KMS-11 (cell line): ENCODE data around the gene MSTO1.
"Not testable (repeated sequence)": the region's sequence is repeated elsewhere in the genome, so short reads cannot be mapped to it uniquely, and the experiment has no call there.

Experiments used
- H2AFZ ChIP-seq: fragments of 200-600 bp; sonication (generic); 2 replicates; pipeline ENCODE4 v1.6.1; 2016; ENCODE audit warnings: antibody characterized with exemption, mixed run types, low read depth
- H3K27ac ChIP-seq: fragments of 200-600 bp; sonication (generic); 2 replicates; pipeline ENCODE4 v1.6.1; 2016; ENCODE audit warnings: mild to moderate bottlenecking, mixed run types
- H3K27me3 ChIP-seq: fragments of 200-600 bp; sonication (generic); 2 replicates; pipeline ENCODE4 v1.6.1; 2017; ENCODE audit warnings: mild to moderate bottlenecking, low read depth, mixed run types, moderate library complexity; ENCODE audit not compliant: insufficient read depth
- H3K36me3 ChIP-seq: fragments of 200-600 bp; sonication (generic); 2 replicates; pipeline ENCODE4 v1.6.1; 2017; ENCODE audit warnings: mild to moderate bottlenecking, mixed run types; ENCODE audit not compliant: insufficient read depth
- H3K4me1 ChIP-seq: fragments of 200-600 bp; sonication (generic); 2 replicates; pipeline ENCODE4 v1.6.1; 2016; ENCODE audit warnings: mild to moderate bottlenecking, low read depth, mixed run types; ENCODE audit not compliant: poor library complexity, severe bottlenecking
- H3K4me2 ChIP-seq: fragments of 200-600 bp; sonication (generic); 2 replicates; pipeline ENCODE4 v1.7.0; 2016; ENCODE audit warnings: mild to moderate bottlenecking, mixed run types
- H3K4me3 ChIP-seq: fragments of 200-600 bp; sonication (generic); IDR thresholded peaks from 2 replicates; pipeline ENCODE4 v1.6.1; 2017; ENCODE audit warnings: low read depth, low read length, mixed read lengths; ENCODE audit not compliant: insufficient read depth
- H3K79me2 ChIP-seq: fragments of 200-600 bp; sonication (generic); 2 replicates; pipeline ENCODE4 v1.6.1; 2016; ENCODE audit warnings: low read depth, mixed run types; ENCODE audit not compliant: insufficient read depth
- H3K9ac ChIP-seq: fragments of 200-600 bp; sonication (generic); 2 replicates; pipeline ENCODE4 v1.6.1; 2016; ENCODE audit warnings: mild to moderate bottlenecking, mixed run types
- H4K20me1 ChIP-seq: fragments of 200-600 bp; sonication (generic); 2 replicates; pipeline ENCODE4 v1.6.1; 2016; ENCODE audit warnings: mild to moderate bottlenecking, mixed run types; ENCODE audit not compliant: insufficient read depth
- TF ChIP-seq, protein P1 (sequence below): fragments of 200-600 bp; sonication (generic); conservative IDR thresholded peaks from 2 replicates; pipeline ENCODE4 v1.6.1; 2017; ENCODE audit warnings: low read depth, mild to moderate bottlenecking, antibody characterized with exemption, low read length, moderate library complexity, mixed read lengths

The MSTO1 gene

DNA sequence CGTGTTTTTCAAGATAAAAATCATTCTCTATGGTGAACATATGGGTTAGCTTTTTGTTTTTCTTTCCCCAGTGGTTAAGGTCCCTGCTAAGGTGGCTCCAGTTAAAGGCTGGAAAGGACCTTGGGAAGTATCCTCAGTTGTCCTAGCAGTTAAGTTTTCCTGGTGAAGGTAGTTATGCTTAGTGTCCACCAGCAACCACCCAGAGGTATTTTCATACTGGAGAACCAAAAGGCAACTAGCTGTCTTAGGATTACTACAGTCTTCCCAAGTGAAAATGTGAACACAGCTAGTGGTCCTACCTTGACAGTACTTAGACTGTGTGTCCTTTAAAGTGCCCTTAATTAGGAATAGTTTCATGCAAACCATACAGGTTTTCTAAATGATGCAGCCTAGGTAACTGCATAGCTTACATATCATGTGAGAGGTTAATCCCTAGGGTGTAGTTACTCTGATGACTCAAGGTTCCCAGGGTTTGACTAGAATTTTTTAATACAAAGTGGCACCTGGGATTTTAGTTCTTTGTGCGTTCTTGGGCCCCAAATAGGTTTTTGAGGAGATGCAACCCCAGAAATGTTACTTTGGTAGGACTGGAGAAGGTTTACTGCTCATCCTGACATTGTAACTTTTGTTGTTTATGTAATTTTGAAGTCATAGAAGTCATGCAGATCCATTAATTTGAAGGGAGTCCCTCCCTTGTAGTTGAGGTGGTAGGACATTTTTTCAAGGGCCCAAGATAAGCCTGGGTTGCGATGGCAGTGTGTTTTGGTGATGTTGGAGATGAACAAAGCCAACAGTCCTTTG lies 42.0 kb downstream of the MSTO1 start:
- no peak overlapping the region for H3K4me2 ChIP-seq
- H3K27ac ChIP-seq: no peak overlapping the region
- H3K4me3 ChIP-seq: no peak overlapping the region
- no peaks in the 10 kb centered on the region for H3K79me2 ChIP-seq
- H3K27me3 ChIP-seq: no peaks in the 10 kb centered on the region; the same call in 1 of the 2 replicates
- H4K20me1 ChIP-seq: no peaks in the 10 kb centered on the region
- H3K36me3 ChIP-seq: no peaks in the 10 kb centered on the region
- H3K4me1 ChIP-seq: no peaks in the 10 kb centered on the region
- no peak overlapping the region for H2AFZ ChIP-seq
- H3K9ac ChIP-seq: no peak overlapping the region
- TF ChIP-seq, protein P1, sequence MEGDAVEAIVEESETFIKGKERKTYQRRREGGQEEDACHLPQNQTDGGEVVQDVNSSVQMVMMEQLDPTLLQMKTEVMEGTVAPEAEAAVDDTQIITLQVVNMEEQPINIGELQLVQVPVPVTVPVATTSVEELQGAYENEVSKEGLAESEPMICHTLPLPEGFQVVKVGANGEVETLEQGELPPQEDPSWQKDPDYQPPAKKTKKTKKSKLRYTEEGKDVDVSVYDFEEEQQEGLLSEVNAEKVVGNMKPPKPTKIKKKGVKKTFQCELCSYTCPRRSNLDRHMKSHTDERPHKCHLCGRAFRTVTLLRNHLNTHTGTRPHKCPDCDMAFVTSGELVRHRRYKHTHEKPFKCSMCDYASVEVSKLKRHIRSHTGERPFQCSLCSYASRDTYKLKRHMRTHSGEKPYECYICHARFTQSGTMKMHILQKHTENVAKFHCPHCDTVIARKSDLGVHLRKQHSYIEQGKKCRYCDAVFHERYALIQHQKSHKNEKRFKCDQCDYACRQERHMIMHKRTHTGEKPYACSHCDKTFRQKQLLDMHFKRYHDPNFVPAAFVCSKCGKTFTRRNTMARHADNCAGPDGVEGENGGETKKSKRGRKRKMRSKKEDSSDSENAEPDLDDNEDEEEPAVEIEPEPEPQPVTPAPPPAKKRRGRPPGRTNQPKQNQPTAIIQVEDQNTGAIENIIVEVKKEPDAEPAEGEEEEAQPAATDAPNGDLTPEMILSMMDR: no peak

DNA sequence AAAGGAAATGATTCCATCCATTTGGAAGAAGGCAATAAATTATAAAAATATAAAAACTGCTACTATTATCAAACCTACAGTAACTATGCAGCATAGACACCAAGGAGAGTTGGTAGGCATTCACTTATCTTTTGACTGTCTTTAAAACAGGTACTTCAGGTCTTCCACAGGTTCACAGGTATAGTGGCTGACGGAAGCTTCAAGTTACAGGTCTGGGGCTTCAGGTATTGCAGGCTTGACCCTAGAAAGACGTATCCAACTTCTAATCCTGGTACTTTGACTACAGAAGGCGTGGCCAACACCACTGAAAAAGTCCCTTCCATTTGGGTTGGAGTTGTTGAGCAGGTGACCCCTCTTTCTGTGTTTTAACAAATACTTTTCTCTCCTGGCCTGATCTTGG lies 42.9 kb downstream of the MSTO1 start:
- H3K4me1 ChIP-seq: no peaks in the 10 kb centered on the region
- H3K27me3 ChIP-seq: no peaks in the 10 kb centered on the region; the same call in 1 of the 2 replicates
- no peaks in the 10 kb centered on the region for H3K36me3 ChIP-seq
- no peaks in the 10 kb centered on the region for H4K20me1 ChIP-seq
- H2AFZ ChIP-seq: no peak overlapping the region
- H3K4me2 ChIP-seq: no peak overlapping the region
- no peak overlapping the region for H3K27ac ChIP-seq
- no peak overlapping the region for H3K9ac ChIP-seq
- TF ChIP-seq, protein P1: no peak
- no peaks in the 10 kb centered on the region for H3K79me2 ChIP-seq
- no peak overlapping the region for H3K4me3 ChIP-seq

GRCh38 chr1:155657463-155657862 lies 47.4 kb downstream of the MSTO1 start:
- no peak overlapping the region for H3K4me3 ChIP-seq
- no peaks in the 10 kb centered on the region for H3K4me1 ChIP-seq
- H3K9ac ChIP-seq: no peak overlapping the region
- no peaks in the 10 kb centered on the region for H3K27me3 ChIP-seq
- H2AFZ ChIP-seq: no peak overlapping the region
- no peaks in the 10 kb centered on the region for H3K79me2 ChIP-seq
- H4K20me1 ChIP-seq: no peaks in the 10 kb centered on the region
- H3K4me2 ChIP-seq: no peak overlapping the region
- H3K27ac ChIP-seq: no peak overlapping the region
- TF ChIP-seq, protein P1: no peak
- H3K36me3 ChIP-seq: peaks cover 19% of the 10 kb centered on the region; the same call in 1 of the 2 replicates

- H3K4me1 ChIP-seq, H3K4me2 ChIP-seq, H3K79me2 ChIP-seq: not testable (repeated sequence)
Observed at GRCh38 chr1:155661239-155661638, 51.2 kb downstream of the MSTO1 start.

More at GRCh38 chr1:155661239-155661638, 51.2 kb downstream of the MSTO1 start:
- H2AFZ ChIP-seq, H3K27me3 ChIP-seq, H3K9ac ChIP-seq, H4K20me1 ChIP-seq, H3K27ac ChIP-seq, H3K4me3 ChIP-seq: not testable (repeated sequence)
- peaks cover 33% of the 10 kb centered on the region; the same call in 1 of the 2 replicates for H3K36me3 ChIP-seq
